GM19351 (cell line): ENCODE results near the gene MTHFD1L.

Experiments used
- ATAC-seq: cut with Tn5 transposase; IDR thresholded peaks from one replicate; pipeline ENCODE4 v1.9.1; 2021; ENCODE audit warnings: mild to moderate bottlenecking, moderate library complexity; ENCODE audit not compliant: unreplicated experiment

The MTHFD1L gene

GRCh38 chr6:150930841-150931240 lies 65.3 kb downstream of the MTHFD1L start:
- ATAC-seq, result no peak

GRCh38 chr6:150931405-150931804 lies 65.9 kb downstream of the MTHFD1L start:
- no peak for ATAC-seq

GRCh38 chr6:150932996-150933395 lies 67.5 kb downstream of the MTHFD1L start:
- ATAC-seq, result no peak

- no peak for ATAC-seq
Measured at GRCh38 chr6:150934380-150934779, 68.9 kb downstream of the MTHFD1L start.

- no peak for ATAC-seq
Measured at GRCh38 chr6:150936021-150936555, 70.6 kb downstream of the MTHFD1L start.

- no peak for ATAC-seq
Measured at GRCh38 chr6:150937132-150937906, 71.8 kb downstream of the MTHFD1L start.

GRCh38 chr6:150939399-150939798 lies 73.9 kb downstream of the MTHFD1L start:
- ATAC-seq, result no peak

GRCh38 chr6:150940941-150941340 lies 75.4 kb downstream of the MTHFD1L start:
- ATAC-seq, result no peak

- no peak for ATAC-seq
Measured at GRCh38 chr6:150949526-150949925, 84.0 kb downstream of the MTHFD1L start.

- no peak for ATAC-seq
Measured at GRCh38 chr6:150953851-150954250, 88.3 kb downstream of the MTHFD1L start.

- no peak for ATAC-seq
Measured at GRCh38 chr6:150959166-150959565, 93.7 kb downstream of the MTHFD1L start.

GRCh38 chr6:150962436-150962835 lies 96.9 kb downstream of the MTHFD1L start:
- ATAC-seq, result no peak

GRCh38 chr6:150964765-150965164 lies 99.3 kb downstream of the MTHFD1L start:
- no peak for ATAC-seq

- ATAC-seq, result no peak
Measured at GRCh38 chr6:150966786-150967185, 101.3 kb downstream of the MTHFD1L start.

- no peak for ATAC-seq
Measured at GRCh38 chr6:150967381-150967780, 101.9 kb downstream of the MTHFD1L start.

GRCh38 chr6:150967910-150968309 lies 102.4 kb downstream of the MTHFD1L start:
- no peak for ATAC-seq

GRCh38 chr6:150969901-150970300 lies 104.4 kb downstream of the MTHFD1L start:
- no peak for ATAC-seq

- no peak for ATAC-seq
Measured at GRCh38 chr6:150971219-150971618, 105.7 kb downstream of the MTHFD1L start.

GRCh38 chr6:150975136-150975535 lies 109.6 kb downstream of the MTHFD1L start:
- no peak for ATAC-seq

GRCh38 chr6:150977281-150977680 lies 111.8 kb downstream of the MTHFD1L start:
- no peak for ATAC-seq

GRCh38 chr6:150978624-150979023 lies 113.1 kb downstream of the MTHFD1L start:
- no peak for ATAC-seq

- no peak for ATAC-seq
Measured at GRCh38 chr6:150979826-150980350, 114.4 kb downstream of the MTHFD1L start.
